Measurements from ENCODE around the gene NDUFS7. TPM values are rescaled to one million over a fixed set of nuclear protein-coding genes. Genes with fewer than 3 reads are reported as not detected.

NDUFS7 gene
- 10 to 100 TPM; 43.0 to 98.8 TPM for total RNA-seq
- polyA plus RNA-seq (ENCODE audit: insufficient read length in 2 of 2), result 100 to 1,000 TPM; 149 to 164 TPM
- long read RNA-seq, donor 1, transcript NDUFS7-217 (1 exons, 3,743 nt), result minor isoform, 14 of 126 reads
- long read RNA-seq, donor 1, transcript NDUFS7-201 (8 exons, 1,039 nt), result major isoform, 87 of 126 reads
- long read RNA-seq, donor 1, partial matches to known transcripts, result 21 of 126 reads
- long read RNA-seq, donor 1, other reads (novel, unspliced or antisense), result 0 of 126 reads
- long read RNA-seq, donor 2, transcript NDUFS7-217 (1 exons, 3,743 nt), result minor isoform, 8 of 39 reads
- long read RNA-seq, donor 2, transcript NDUFS7-201 (8 exons, 1,039 nt), result major isoform, 17 of 39 reads
- long read RNA-seq, donor 2, partial matches to known transcripts, result 12 of 39 reads
- long read RNA-seq, donor 2, other reads (novel, unspliced or antisense), result 0 of 39 reads
- long read RNA-seq, donor 3, transcript NDUFS7-201 (8 exons, 1,039 nt), result major isoform, 34 of 63 reads
- long read RNA-seq, donor 3, transcript NDUFS7-217 (1 exons, 3,743 nt), result minor isoform, 7 of 63 reads
- long read RNA-seq, donor 3, partial matches to known transcripts, result 16 of 63 reads
- long read RNA-seq, donor 3, other reads (novel, unspliced or antisense), result 0 of 63 reads
- long read RNA-seq, donor 4, transcript NDUFS7-217 (1 exons, 3,743 nt), result minor isoform, 15 of 219 reads
- long read RNA-seq, donor 4, transcript NDUFS7-201 (8 exons, 1,039 nt), result major isoform, 48 of 219 reads
- long read RNA-seq, donor 4, partial matches to known transcripts, result 63 of 219 reads
- long read RNA-seq, donor 4, other reads (novel, unspliced or antisense), result 90 of 219 reads

DNA sequence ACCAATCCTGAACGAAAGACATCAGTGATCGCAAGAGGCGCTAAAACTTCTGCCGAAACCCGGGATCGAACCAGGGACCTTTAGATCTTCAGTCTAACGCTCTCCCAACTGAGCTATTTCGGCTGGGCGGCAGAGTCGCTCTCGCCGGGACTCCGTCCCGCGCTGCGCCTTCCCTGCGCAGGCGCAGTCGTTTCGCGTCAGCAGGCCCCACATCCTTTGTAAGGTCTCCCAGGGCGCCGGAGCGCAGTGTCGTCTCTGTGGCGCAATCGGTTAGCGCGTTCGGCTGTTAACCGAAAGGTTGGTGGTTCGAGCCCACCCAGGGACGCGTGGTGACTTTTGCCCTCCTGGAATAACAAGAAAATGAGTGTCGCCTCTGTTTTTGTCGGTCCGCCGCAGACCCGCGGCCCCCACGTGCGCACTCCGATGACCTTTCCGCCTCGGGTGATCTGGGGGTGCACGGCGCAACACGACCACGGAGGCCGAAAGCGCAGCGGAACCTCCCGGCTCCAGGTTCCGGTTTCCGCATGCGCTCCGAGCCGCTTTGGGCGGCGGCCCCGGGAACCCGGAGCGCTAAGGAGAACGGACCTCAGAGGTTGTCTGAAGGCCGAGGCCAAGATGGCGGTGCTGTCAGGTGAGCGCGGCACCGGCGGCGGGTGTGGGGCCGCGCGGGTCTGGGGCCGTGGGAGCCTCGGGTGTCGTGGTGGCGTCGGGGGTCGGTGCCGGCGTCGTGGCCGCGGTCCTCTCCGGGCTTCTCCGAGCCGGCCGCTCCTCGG, at the start of gene NDUFS7:
Gene NDUFS7 (plus strand): TSS at position 596 of the 773 bp plus-strand sequence. CDS start 20 bp downstream, at position 616.
- Histone ChIP-seq H3K4me3 (ENCODE audit: low read depth, low read length) (peak within 1 kb of the TSS; percentile 84), H3K9me3 (ENCODE audit: control insufficient read depth, insufficient read depth, low read length) (no peaks in the 10 kb centered on the region), H3K36me3 (ENCODE audit: control insufficient read depth, insufficient read depth, low read length) (peaks cover 49% of the 10 kb centered on the region), H3K27ac (ENCODE audit: low read depth, low read length) (peak within 1 kb of the TSS; percentile 92), H3K4me1 (ENCODE audit: control insufficient read depth, insufficient read depth, low read length) (peaks cover 40% of the 10 kb centered on the region), H3K27me3 (ENCODE audit: control insufficient read depth, insufficient read depth, low read length) (no peaks in the 10 kb centered on the region)
- DNase-seq (ENCODE audit: low read depth in 4 of 6, low spot score in 6 of 6), result peak; percentile 82 to 97 (median 87)
- under 1% methylated on average over 90 of the region's 90 CpGs for WGBS (ENCODE audit: insufficient coverage)

DNA sequence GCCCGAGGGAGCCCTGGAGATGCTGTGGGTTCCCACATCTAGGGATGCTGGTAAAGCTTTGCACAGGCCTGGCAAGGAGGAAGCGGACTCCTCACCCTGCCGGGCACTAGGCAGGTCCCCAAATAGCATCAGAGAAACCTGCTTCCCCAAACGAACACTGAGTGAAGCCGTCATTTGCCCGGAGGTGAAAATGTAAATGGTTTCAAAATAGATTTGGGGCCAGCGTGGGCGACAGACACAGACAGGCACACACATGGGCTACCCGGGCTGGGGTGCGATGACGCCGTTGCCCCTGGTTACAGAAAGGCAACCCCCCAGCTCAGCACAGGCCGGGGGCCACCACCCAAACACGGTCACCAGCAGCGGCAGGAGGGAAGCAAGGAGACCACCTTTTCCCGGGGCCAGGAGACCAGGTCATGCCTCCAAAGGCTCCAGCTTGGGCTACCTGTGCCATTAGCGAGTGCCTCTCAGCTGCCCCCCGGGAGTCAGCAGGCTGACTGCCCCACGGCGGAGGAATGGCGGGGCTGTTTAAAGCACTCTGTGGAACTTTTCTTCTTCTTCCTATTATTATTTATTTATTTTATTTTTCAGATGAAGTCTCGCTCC, 47.5 kb upstream of the NDUFS7 start:
- Histone ChIP-seq H3K27ac (ENCODE audit: low read depth, low read length) (no peak overlapping the region), H3K4me1 (ENCODE audit: control insufficient read depth, insufficient read depth, low read length) (peaks cover 21% of the 10 kb centered on the region), H3K36me3 (ENCODE audit: control insufficient read depth, insufficient read depth, low read length) (no peaks in the 10 kb centered on the region), H3K9me3 (ENCODE audit: control insufficient read depth, insufficient read depth, low read length) (no peaks in the 10 kb centered on the region), H3K27me3 (ENCODE audit: control insufficient read depth, insufficient read depth, low read length) (no peaks in the 10 kb centered on the region), H3K4me3 (ENCODE audit: low read depth, low read length) (no peak overlapping the region)
- no peak for DNase-seq (ENCODE audit: low read depth in 4 of 6, low spot score in 6 of 6)
- 89% methylated on average over 16 of the region's 22 CpGs for WGBS (ENCODE audit: insufficient coverage)

- Histone ChIP-seq H3K27me3 (ENCODE audit: control insufficient read depth, insufficient read depth, low read length) (no peaks in the 10 kb centered on the region), H3K4me3 (ENCODE audit: low read depth, low read length) (no peak overlapping the region), H3K36me3 (ENCODE audit: control insufficient read depth, insufficient read depth, low read length) (no peaks in the 10 kb centered on the region), H3K9me3 (ENCODE audit: control insufficient read depth, insufficient read depth, low read length) (no peaks in the 10 kb centered on the region), H3K27ac (ENCODE audit: low read depth, low read length) (no peak overlapping the region), H3K4me1 (ENCODE audit: control insufficient read depth, insufficient read depth, low read length) (no peaks in the 10 kb centered on the region)
- WGBS (ENCODE audit: insufficient coverage), result 82% methylated on average over 22 of the region's 28 CpGs
- no peak for DNase-seq (ENCODE audit: low read depth in 4 of 6, low spot score in 6 of 6)
Observed at GRCh38 chr19:1340681-1341469, 42.8 kb upstream of the NDUFS7 start.

DNA sequence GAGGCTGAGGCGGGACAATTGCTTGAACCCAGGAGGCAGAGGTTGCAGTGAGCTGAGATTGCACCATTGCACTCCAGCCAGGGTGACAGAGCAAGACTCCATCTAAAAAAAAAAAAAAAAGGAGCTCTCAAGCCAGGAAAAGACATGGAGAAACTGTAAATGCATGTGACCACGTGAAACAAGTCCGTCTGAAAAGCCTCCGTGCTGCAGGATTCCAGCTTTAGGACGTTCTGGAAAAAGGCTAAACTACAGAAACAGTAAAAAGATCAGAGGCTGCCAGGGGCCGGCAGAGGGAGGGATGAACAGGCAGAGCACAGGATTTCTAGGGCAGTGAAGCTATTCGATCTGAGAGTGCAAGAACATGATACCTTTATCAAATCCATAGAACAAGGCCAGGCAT, 40.7 kb upstream of the NDUFS7 start:
- Histone ChIP-seq H3K27me3 (ENCODE audit: control insufficient read depth, insufficient read depth, low read length) (no peaks in the 10 kb centered on the region), H3K36me3 (ENCODE audit: control insufficient read depth, insufficient read depth, low read length) (no peaks in the 10 kb centered on the region), H3K4me1 (ENCODE audit: control insufficient read depth, insufficient read depth, low read length) (no peaks in the 10 kb centered on the region), H3K27ac (ENCODE audit: low read depth, low read length) (no peak overlapping the region), H3K4me3 (ENCODE audit: low read depth, low read length) (no peak overlapping the region), H3K9me3 (ENCODE audit: control insufficient read depth, insufficient read depth, low read length) (no peaks in the 10 kb centered on the region)
- DNase-seq (ENCODE audit: low read depth in 4 of 6, low spot score in 6 of 6), result no peak
- 57% methylated on average over 7 of the region's 7 CpGs for WGBS (ENCODE audit: insufficient coverage)

DNA sequence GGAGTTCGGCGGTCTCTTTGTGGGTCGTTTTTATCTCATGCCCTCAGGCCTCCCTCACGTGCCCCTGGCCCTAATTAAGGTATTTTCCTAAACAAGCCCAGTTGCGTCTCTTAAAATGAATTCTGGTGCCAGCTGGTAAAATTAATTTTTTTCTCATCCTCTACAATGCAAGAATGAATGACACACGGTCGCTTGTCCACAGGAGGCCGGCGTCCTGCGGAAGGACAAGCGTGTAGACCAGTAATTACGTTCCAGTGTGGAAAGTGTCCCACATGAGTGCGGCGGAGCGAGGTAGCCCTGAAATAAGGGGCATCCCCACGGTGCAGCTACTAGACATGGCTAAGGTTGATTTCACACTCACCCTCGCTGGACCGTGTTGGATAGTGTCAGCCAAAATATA, 34.5 kb upstream of the NDUFS7 start:
- no peaks in the 10 kb centered on the region for H3K9me3 ChIP-seq (ENCODE audit: control insufficient read depth, insufficient read depth, low read length)
- peaks cover 7% of the 10 kb centered on the region for H3K4me1 ChIP-seq (ENCODE audit: control insufficient read depth, insufficient read depth, low read length)
- H3K36me3 ChIP-seq (ENCODE audit: control insufficient read depth, insufficient read depth, low read length), result no peaks in the 10 kb centered on the region
- H3K27me3 ChIP-seq (ENCODE audit: control insufficient read depth, insufficient read depth, low read length), result no peaks in the 10 kb centered on the region
- no peak for DNase-seq (ENCODE audit: low read depth in 4 of 6, low spot score in 6 of 6)
- no peak overlapping the region for H3K27ac ChIP-seq (ENCODE audit: low read depth, low read length)
- WGBS (ENCODE audit: insufficient coverage), result 64% methylated on average over 15 of the region's 18 CpGs
- H3K4me3 ChIP-seq (ENCODE audit: low read depth, low read length), result no peak overlapping the region

GRCh38 chr19:1350867-1351266, 32.8 kb upstream of the NDUFS7 start:
- 10% methylated on average over 3 of the region's 5 CpGs for WGBS (ENCODE audit: insufficient coverage)
- Histone ChIP-seq H3K4me1 (ENCODE audit: control insufficient read depth, insufficient read depth, low read length) (peaks cover 15% of the 10 kb centered on the region), H3K27me3 (ENCODE audit: control insufficient read depth, insufficient read depth, low read length) (no peaks in the 10 kb centered on the region), H3K27ac (ENCODE audit: low read depth, low read length) (no peak overlapping the region), H3K36me3 (ENCODE audit: control insufficient read depth, insufficient read depth, low read length) (no peaks in the 10 kb centered on the region), H3K9me3 (ENCODE audit: control insufficient read depth, insufficient read depth, low read length) (no peaks in the 10 kb centered on the region), H3K4me3 (ENCODE audit: low read depth, low read length) (no peak overlapping the region)
- DNase-seq (ENCODE audit: low read depth in 4 of 6, low spot score in 6 of 6), result peak in 1 of 6 donors; percentile 38

GRCh38 chr19:1351381-1351851, 32.3 kb upstream of the NDUFS7 start:
- Histone ChIP-seq H3K4me1 (ENCODE audit: control insufficient read depth, insufficient read depth, low read length) (peaks cover 18% of the 10 kb centered on the region), H3K36me3 (ENCODE audit: control insufficient read depth, insufficient read depth, low read length) (no peaks in the 10 kb centered on the region), H3K9me3 (ENCODE audit: control insufficient read depth, insufficient read depth, low read length) (no peaks in the 10 kb centered on the region), H3K27ac (ENCODE audit: low read depth, low read length) (no peak overlapping the region), H3K4me3 (ENCODE audit: low read depth, low read length) (no peak overlapping the region), H3K27me3 (ENCODE audit: control insufficient read depth, insufficient read depth, low read length) (no peaks in the 10 kb centered on the region)
- WGBS (ENCODE audit: insufficient coverage), result 46% methylated on average over 20 of the region's 21 CpGs
- peak in 2 of 6 donors; percentile 44 to 86 for DNase-seq (ENCODE audit: low read depth in 4 of 6, low spot score in 6 of 6)

DNA sequence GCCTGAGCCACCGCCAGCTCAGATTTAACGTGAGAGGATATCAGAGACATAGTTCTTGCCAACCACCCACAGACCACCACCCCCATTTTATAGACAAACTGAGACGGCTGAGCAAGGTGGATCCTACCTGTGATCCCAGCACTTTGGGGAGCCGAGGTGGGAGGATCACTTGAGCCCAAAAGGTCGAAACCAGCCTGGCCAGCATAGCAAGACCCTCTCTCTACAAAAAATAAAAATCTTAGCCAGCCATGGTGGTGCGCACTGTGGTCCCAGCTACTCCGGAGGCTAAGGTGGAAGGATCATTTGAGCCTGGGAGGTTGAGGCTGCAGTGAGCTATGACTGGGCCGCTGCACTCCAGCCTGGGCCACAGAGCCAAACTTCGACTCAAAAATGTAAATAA, 30.6 kb upstream of the NDUFS7 start:
- 94% methylated on average over 5 of the region's 9 CpGs for WGBS (ENCODE audit: insufficient coverage)
- Histone ChIP-seq H3K4me1 (ENCODE audit: control insufficient read depth, insufficient read depth, low read length) (peaks cover 28% of the 10 kb centered on the region), H3K27me3 (ENCODE audit: control insufficient read depth, insufficient read depth, low read length) (no peaks in the 10 kb centered on the region), H3K36me3 (ENCODE audit: control insufficient read depth, insufficient read depth, low read length) (peaks cover 5% of the 10 kb centered on the region), H3K9me3 (ENCODE audit: control insufficient read depth, insufficient read depth, low read length) (no peaks in the 10 kb centered on the region), H3K4me3 (ENCODE audit: low read depth, low read length) (no peak overlapping the region), H3K27ac (ENCODE audit: low read depth, low read length) (no peak overlapping the region)
- DNase-seq (ENCODE audit: low read depth in 4 of 6, low spot score in 6 of 6), result no peak

Data from spinal cord (tissue), 10 donors.